Measurements from ENCODE around the gene MAGI3. TPM values are rescaled to one million over a fixed set of nuclear protein-coding genes. Genes with fewer than 3 reads are reported as not detected.

The MAGI3 gene
- total RNA-seq, 2 donors from 2014 or later, result 23.4 to 29.4 TPM

- no peak for ATAC-seq (ENCODE audit: insufficient number of reproducible peaks, low FRiP score, low read depth)
- Histone ChIP-seq H3K4me1 (ENCODE audit: control insufficient read depth in 1 of 2, low read depth in 2 of 2) (peaks cover 0 to 3% of the 10 kb centered on the region in 2 donors), H3K27me3 (replicated peaks; ENCODE audit: insufficient read depth) (no peaks in the 10 kb centered on the region), H3K9me3 (no peaks in the 10 kb centered on the region), H3K27ac (no peak overlapping the region), H3K4me3 (no peak overlapping the region), H3K36me3 (no peaks in the 10 kb centered on the region)
- TF ChIP-seq CTCF (IDR thresholded peaks at IDR 0.05), result no peak
- DNase-seq (ENCODE audit: low spot score), result no peak
Observed at GRCh38 chr1:113370868-113371267, 19.4 kb upstream of the MAGI3 start.

GRCh38 chr1:113372546-113372945, 17.8 kb upstream of the MAGI3 start:
- H3K36me3 ChIP-seq, result no peaks in the 10 kb centered on the region
- DNase-seq (ENCODE audit: low spot score), result no peak
- TF ChIP-seq CTCF (IDR thresholded peaks at IDR 0.05), result no peak
- H3K9me3 ChIP-seq, result no peaks in the 10 kb centered on the region
- no peaks in the 10 kb centered on the region for H3K27me3 ChIP-seq (replicated peaks; ENCODE audit: insufficient read depth)
- ATAC-seq (ENCODE audit: insufficient number of reproducible peaks, low FRiP score, low read depth), result no peak
- no peak overlapping the region for H3K27ac ChIP-seq
- H3K4me1 ChIP-seq (ENCODE audit: control insufficient read depth in 1 of 2, low read depth in 2 of 2), result peaks cover 3 to 4% of the 10 kb centered on the region in 2 donors
- no peak overlapping the region for H3K4me3 ChIP-seq

GRCh38 chr1:113373644-113374043, 16.7 kb upstream of the MAGI3 start:
- no peak for TF ChIP-seq CTCF (IDR thresholded peaks at IDR 0.05)

GRCh38 chr1:113375878-113376277, 14.4 kb upstream of the MAGI3 start:
- no peak for DNase-seq (ENCODE audit: low spot score)
- peak overlapping the region; percentile 43 for H3K4me3 ChIP-seq
- no peak for ATAC-seq (ENCODE audit: insufficient number of reproducible peaks, low FRiP score, low read depth)
- no peaks in the 10 kb centered on the region for H3K9me3 ChIP-seq
- H3K27me3 ChIP-seq (replicated peaks; ENCODE audit: insufficient read depth), result no peaks in the 10 kb centered on the region
- H3K4me1 ChIP-seq (ENCODE audit: control insufficient read depth in 1 of 2, low read depth in 2 of 2), result peaks cover 3 to 4% of the 10 kb centered on the region in 2 donors
- H3K36me3 ChIP-seq, result no peaks in the 10 kb centered on the region
- TF ChIP-seq CTCF (IDR thresholded peaks at IDR 0.05), result no peak
- H3K27ac ChIP-seq, result no peak overlapping the region

More at GRCh38 chr1:113373644-113374043, 16.7 kb upstream of the MAGI3 start:
- DNase-seq (ENCODE audit: low spot score) (no peak), ATAC-seq (ENCODE audit: insufficient number of reproducible peaks, low FRiP score, low read depth) (no peak)
- Histone ChIP-seq H3K9me3 (no peaks in the 10 kb centered on the region), H3K4me1 (ENCODE audit: control insufficient read depth in 1 of 2, low read depth in 2 of 2) (peaks cover 3 to 4% of the 10 kb centered on the region in 2 donors), H3K4me3 (no peak overlapping the region), H3K27me3 (replicated peaks; ENCODE audit: insufficient read depth) (no peaks in the 10 kb centered on the region), H3K36me3 (no peaks in the 10 kb centered on the region), H3K27ac (no peak overlapping the region)

- Histone ChIP-seq H3K27ac (no peak overlapping the region), H3K9me3 (no peaks in the 10 kb centered on the region), H3K4me1 (ENCODE audit: control insufficient read depth in 1 of 2, low read depth in 2 of 2) (peaks cover 3 to 4% of the 10 kb centered on the region in 2 donors), H3K27me3 (replicated peaks; ENCODE audit: insufficient read depth) (no peaks in the 10 kb centered on the region), H3K36me3 (no peaks in the 10 kb centered on the region), H3K4me3 (no peak overlapping the region)
- TF ChIP-seq CTCF (IDR thresholded peaks at IDR 0.05), result no peak
- DNase-seq (ENCODE audit: low spot score) (no peak), ATAC-seq (ENCODE audit: insufficient number of reproducible peaks, low FRiP score, low read depth) (no peak)
Observed at GRCh38 chr1:113380075-113380474, 10.2 kb upstream of the MAGI3 start.

All from thoracic aorta (tissue), 2 donors.